GM12892 (cell line): ENCODE results near the gene LDLRAD4.

Source experiments
- POLR2A ChIP-seq: IDR thresholded peaks from 2 replicates; pipeline ENCODE4 v1.6.1; 2011; ENCODE audit warnings: low read depth, low read length, control low read depth
- POLR2AphosphoS5 ChIP-seq: IDR thresholded peaks from 2 replicates; pipeline ENCODE4 v1.6.1; 2011; ENCODE audit warnings: low read depth, low read length, control low read depth
- TAF1 ChIP-seq: IDR thresholded peaks from 2 replicates; pipeline ENCODE4 v1.6.1; 2011; ENCODE audit warnings: low read depth, mild to moderate bottlenecking, control low read depth, low read length, borderline replicate concordance

GRCh38 chr18:13491138-13491537 lies 272.6 kb downstream of the LDLRAD4 start:
- TF ChIP-seq POLR2AphosphoS5, result no peak
- TF ChIP-seq POLR2A, result no peak
- TF ChIP-seq TAF1, result no peak
